OCI-LY7 (cell line): ENCODE measurements around the gene C19orf25. TPM values are rescaled to one million over a fixed set of nuclear protein-coding genes. Genes with fewer than 3 reads are reported as not detected.

ENCODE experiments used
- BruUV-seq: library from RNA; stranded (reverse); fragments of 400-500 nt; replicated peaks from 2 replicates; lab custom pipeline; 2021; lab: Mats Ljungman, UMichigan
- CTCF ChIA-PET: fragments of 300-600 bp; sonication (Branson Sonifier 250); formaldehyde crosslinking; loops from one replicate; lab custom pipeline; 2022; ENCODE audit warnings: antibody characterized with exemption; ENCODE audit not compliant: unreplicated experiment; lab: Charles Lee
- POLR2A ChIA-PET: fragments of 300-600 bp; sonication (Branson Sonifier 250); formaldehyde crosslinking; loops from one replicate; lab custom pipeline; 2022; ENCODE audit warnings: antibody characterized with exemption; lab: Charles Lee
- DNase-seq: peaks from one replicate; pipeline ENCODE4 v3.0.0-alpha.2; 2015; ENCODE audit warnings: low spot score
- H2AFZ ChIP-seq: fragments of 200-600 bp; sonication (generic), shearing (Covaris generic); 2 replicates; pipeline ENCODE4 v1.6.1; 2014; ENCODE audit warnings: mild to moderate bottlenecking, antibody characterized with exemption, low read length, moderate library complexity
- H3K27ac ChIP-seq: fragments of 200-600 bp; sonication (generic); 2 replicates; pipeline ENCODE4 v1.5.1; 2014; ENCODE audit warnings: mixed run types, low read depth, mild to moderate bottlenecking, moderate library complexity, low read length, inconsistent platforms; ENCODE audit not compliant: poor library complexity, severe bottlenecking
- H3K36me3 ChIP-seq: fragments of 200-600 bp; sonication (generic); 2 replicates; pipeline ENCODE4 v1.6.1; 2014; ENCODE audit warnings: mild to moderate bottlenecking, antibody characterized with exemption, low read length, moderate library complexity, mixed read lengths; ENCODE audit not compliant: insufficient read depth
- H3K4me1 ChIP-seq: fragments of 200-600 bp; sonication (generic); 2 replicates; pipeline ENCODE4 v1.5.1; 2014; ENCODE audit warnings: mild to moderate bottlenecking, low read length; ENCODE audit not compliant: insufficient read depth, poor library complexity, severe bottlenecking
- H3K4me2 ChIP-seq: fragments of 200-600 bp; sonication (generic); 2 replicates; pipeline ENCODE4 v1.6.1; 2014; ENCODE audit warnings: mild to moderate bottlenecking, low read length
- H3K4me3 ChIP-seq: fragments of 200-600 bp; sonication (generic); 2 replicates; pipeline ENCODE4 v1.5.1; 2014; ENCODE audit warnings: mild to moderate bottlenecking, low read depth, low read length; ENCODE audit not compliant: poor library complexity, severe bottlenecking
- H3K79me2 ChIP-seq: fragments of 200-600 bp; sonication (generic); 2 replicates; pipeline ENCODE4 v1.6.1; 2016; ENCODE audit warnings: low read depth, mild to moderate bottlenecking, low read length, moderate library complexity, mixed read lengths; ENCODE audit not compliant: insufficient read depth
- H3K9me2 ChIP-seq: fragments of 200-600 bp; sonication (generic); 2 replicates; pipeline ENCODE4 v1.6.1; 2016; ENCODE audit warnings: mild to moderate bottlenecking, low read length, mixed read lengths; ENCODE audit not compliant: insufficient read depth
- H3K9me3 ChIP-seq: fragments of 200-600 bp; sonication (generic); 2 replicates; pipeline ENCODE4 v1.6.1; 2014; ENCODE audit warnings: mild to moderate bottlenecking, mixed run types, low read length, mixed read lengths
- H4K20me1 ChIP-seq: fragments of 200-600 bp; sonication (generic); 2 replicates; pipeline ENCODE4 v1.6.1; 2014; ENCODE audit warnings: mild to moderate bottlenecking, antibody characterized with exemption, low read length, moderate library complexity, mixed read lengths; ENCODE audit not compliant: insufficient read depth
- CTCF ChIP-seq: fragments of 200-600 bp; sonication (generic); conservative IDR thresholded peaks from 2 replicates; pipeline ENCODE4 v1.5.1; 2014; ENCODE audit warnings: mild to moderate bottlenecking, antibody characterized with exemption, low read length, moderate library complexity, mixed read lengths
- EZH2phosphoT487 ChIP-seq: fragments of 200-600 bp; sonication (generic); IDR thresholded peaks from 2 replicates; pipeline ENCODE4 v1.6.1; 2018; ENCODE audit warnings: low read depth, borderline replicate concordance, mild to moderate bottlenecking, mixed run types, antibody characterized with exemption, low read length, moderate library complexity, mixed read lengths
- intact Hi-C: fragments of 100-400 bp; cut with micrococcal nuclease; formaldehyde crosslinking; loops from one replicate; pipeline ENCODE4 v1.10.0; 2022; ENCODE audit not compliant: unreplicated experiment
- total RNA-seq, 2 experiments: library from RNA; depleted of rRNA in 1 of 2; stranded (reverse); fragments of >200 nt in 1 of 2; shearing (Covaris generic) in 1 of 2; gene quantifications; 2 replicates each; pipeline ENCODE4 v1.2.3, GENCODE V29; 2014 to 2022

The C19orf25 gene
- total RNA-seq, 2 experiments from 2014 or later = 45.6 to 58.6 TPM

GRCh38 chr19:1457031-1457739, 21.8 kb downstream of the C19orf25 start:
- no peak overlapping the region for H2AFZ ChIP-seq
- no peak overlapping the region for H3K27ac ChIP-seq
- H3K9me2 ChIP-seq = no peaks in the 10 kb centered on the region
- no peaks in the 10 kb centered on the region for H4K20me1 ChIP-seq
- POLR2A ChIA-PET = no interaction called here
- H3K4me1 ChIP-seq = peaks cover 26% of the 10 kb centered on the region
- no peaks in the 10 kb centered on the region for H3K36me3 ChIP-seq
- no TSS peak for BruUV-seq
- no peaks in the 10 kb centered on the region for H3K79me2 ChIP-seq
- CTCF ChIA-PET = no interaction called here
- DNase-seq = no peak
- no peak for TF ChIP-seq EZH2phosphoT487
- TF ChIP-seq CTCF = no peak
- H3K4me2 ChIP-seq = no peak overlapping the region
- H3K4me3 ChIP-seq = no peak overlapping the region
- no peaks in the 10 kb centered on the region for H3K9me3 ChIP-seq
- intact Hi-C loops = no loop called here

- Histone ChIP-seq H3K4me1 (peaks cover 26% of the 10 kb centered on the region), H3K4me3 (no peak overlapping the region), H3K9me2 (no peaks in the 10 kb centered on the region), H3K9me3 (no peaks in the 10 kb centered on the region), H4K20me1 (no peaks in the 10 kb centered on the region), H2AFZ (no peak overlapping the region), H3K4me2 (peak overlapping the region; percentile 85; the same call in 1 of the 2 replicates), H3K27ac (no peak overlapping the region), H3K36me3 (no peaks in the 10 kb centered on the region), H3K79me2 (no peaks in the 10 kb centered on the region)
- TF ChIP-seq EZH2phosphoT487 (no peak), CTCF (no peak)
- no peak for DNase-seq
- CTCF ChIA-PET = no interaction called here
- intact Hi-C loops = no loop called here
- POLR2A ChIA-PET = no interaction called here
- no TSS peak for BruUV-seq
Measured at GRCh38 chr19:1456121-1456900, 22.7 kb downstream of the C19orf25 start.
